GM19043 (cell line): ENCODE results near the gene RGS6.

Experiments used
- ATAC-seq: cut with Tn5 transposase; IDR thresholded peaks from one replicate; pipeline ENCODE4 v1.9.1; 2021; ENCODE audit warnings: low read depth; ENCODE audit not compliant: unreplicated experiment

The RGS6 gene

GRCh38 chr14:72560889-72561493 lies 628.8 kb downstream of the RGS6 start:
- no peak for ATAC-seq

- ATAC-seq: no peak
Measured at GRCh38 chr14:72562300-72562699, 630.1 kb downstream of the RGS6 start.

- no peak for ATAC-seq
Measured at GRCh38 chr14:72563676-72564075, 631.4 kb downstream of the RGS6 start.

- ATAC-seq: no peak
Measured at GRCh38 chr14:72565149-72565559, 632.9 kb downstream of the RGS6 start.

GRCh38 chr14:72565917-72566316 lies 633.7 kb downstream of the RGS6 start:
- no peak for ATAC-seq

GRCh38 chr14:72567226-72567625 lies 635.0 kb downstream of the RGS6 start:
- no peak for ATAC-seq

- ATAC-seq: no peak
Measured at GRCh38 chr14:72568296-72568992, 636.2 kb downstream of the RGS6 start.

- no peak for ATAC-seq
Measured at GRCh38 chr14:72573725-72574417, 641.6 kb downstream of the RGS6 start.

- no peak for ATAC-seq
Measured at GRCh38 chr14:72574715-72575114, 642.5 kb downstream of the RGS6 start.

GRCh38 chr14:72576258-72576657 lies 644.0 kb downstream of the RGS6 start:
- ATAC-seq: no peak

GRCh38 chr14:72577521-72577920 lies 645.3 kb downstream of the RGS6 start:
- ATAC-seq: no peak

- no peak for ATAC-seq
Measured at GRCh38 chr14:72578514-72578913, 646.3 kb downstream of the RGS6 start.

GRCh38 chr14:72582582-72582981 lies 650.4 kb downstream of the RGS6 start:
- no peak for ATAC-seq

GRCh38 chr14:72583316-72584272 lies 651.4 kb downstream of the RGS6 start:
- ATAC-seq: no peak

GRCh38 chr14:72588521-72588920 lies 656.3 kb downstream of the RGS6 start:
- ATAC-seq: no peak

- no peak for ATAC-seq
Measured at GRCh38 chr14:72589652-72590051, 657.4 kb downstream of the RGS6 start.

- ATAC-seq: no peak
Measured at GRCh38 chr14:72590577-72590976, 658.3 kb downstream of the RGS6 start.

GRCh38 chr14:72591391-72591790 lies 659.2 kb downstream of the RGS6 start:
- no peak for ATAC-seq

- no peak for ATAC-seq
Measured at GRCh38 chr14:72594099-72594901, 662.1 kb downstream of the RGS6 start.
